KOPT-K1 (cell line): ENCODE results near the gene TESK2.
A peak's percentile ranks its signal among the peaks of the same experiment; 100 is the strongest.
"Not testable (repeated sequence)": the region's sequence is repeated elsewhere in the genome, so short reads cannot be mapped to it uniquely, and the experiment has no call there.

Source experiments
- H3K27ac ChIP-seq: fragments of 200-600 bp; sonication (generic); 2 replicates; pipeline ENCODE4 v1.5.1; 2016; ENCODE audit warnings: antibody characterized with exemption, mild to moderate bottlenecking, low read depth, low read length; ENCODE audit not compliant: poor library complexity, severe bottlenecking
- H3K36me3 ChIP-seq: fragments of 200-600 bp; sonication (generic); 2 replicates; pipeline ENCODE4 v1.5.1; 2017; ENCODE audit warnings: antibody characterized with exemption, mild to moderate bottlenecking, low read length, moderate library complexity; ENCODE audit not compliant: insufficient read depth
- H3K9me3 ChIP-seq: fragments of 200-600 bp; sonication (generic); 2 replicates; pipeline ENCODE4 v1.5.1; 2017; ENCODE audit warnings: antibody characterized with exemption, low read length, mild to moderate bottlenecking; ENCODE audit not compliant: insufficient read depth, poor library complexity, severe bottlenecking

The TESK2 gene

DNA sequence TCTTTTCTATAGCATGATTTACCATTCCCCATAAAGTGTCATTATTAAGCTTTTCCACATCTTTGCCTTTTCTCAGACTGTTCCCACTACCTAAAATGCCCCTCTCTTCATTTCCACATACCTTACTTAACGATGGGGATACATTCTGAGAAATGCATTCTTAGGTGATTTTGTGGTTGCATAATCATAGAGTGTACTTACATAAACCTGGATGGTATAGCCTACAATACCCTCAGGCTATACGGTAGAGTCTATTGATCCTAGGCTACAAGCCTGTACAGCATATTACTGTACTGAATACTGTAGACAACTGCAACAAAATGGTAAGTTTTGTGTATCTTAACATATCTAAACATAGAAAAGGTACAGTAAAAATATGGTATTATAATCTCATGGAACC is 95.9 kb downstream of the TESK2 start:
- H3K27ac ChIP-seq, result no peak overlapping the region
- H3K36me3 ChIP-seq, result no peaks in the 10 kb centered on the region
- no peaks in the 10 kb centered on the region for H3K9me3 ChIP-seq

DNA sequence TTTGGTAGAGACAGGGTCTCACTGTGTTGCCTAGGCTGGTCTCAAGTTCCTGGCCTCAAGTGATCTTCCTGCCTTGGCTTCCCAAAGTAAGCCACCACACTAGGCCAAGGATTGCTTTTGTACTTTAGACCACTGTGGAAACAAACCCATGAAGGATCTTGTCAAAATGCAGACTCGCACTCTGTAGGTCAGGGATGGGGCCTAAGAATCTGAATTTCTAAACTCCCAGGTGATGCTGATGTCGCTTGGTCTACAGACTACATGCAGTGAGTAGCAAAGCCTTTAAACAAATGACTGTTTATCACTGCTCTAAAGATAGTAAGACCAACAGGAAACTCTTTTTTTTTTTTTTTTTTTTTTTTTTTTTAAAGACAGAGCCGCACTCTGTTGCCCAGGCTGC is 96.6 kb downstream of the TESK2 start:
- H3K27ac ChIP-seq, result no peak overlapping the region
- H3K9me3 ChIP-seq, result no peaks in the 10 kb centered on the region
- H3K36me3 ChIP-seq, result no peaks in the 10 kb centered on the region

DNA sequence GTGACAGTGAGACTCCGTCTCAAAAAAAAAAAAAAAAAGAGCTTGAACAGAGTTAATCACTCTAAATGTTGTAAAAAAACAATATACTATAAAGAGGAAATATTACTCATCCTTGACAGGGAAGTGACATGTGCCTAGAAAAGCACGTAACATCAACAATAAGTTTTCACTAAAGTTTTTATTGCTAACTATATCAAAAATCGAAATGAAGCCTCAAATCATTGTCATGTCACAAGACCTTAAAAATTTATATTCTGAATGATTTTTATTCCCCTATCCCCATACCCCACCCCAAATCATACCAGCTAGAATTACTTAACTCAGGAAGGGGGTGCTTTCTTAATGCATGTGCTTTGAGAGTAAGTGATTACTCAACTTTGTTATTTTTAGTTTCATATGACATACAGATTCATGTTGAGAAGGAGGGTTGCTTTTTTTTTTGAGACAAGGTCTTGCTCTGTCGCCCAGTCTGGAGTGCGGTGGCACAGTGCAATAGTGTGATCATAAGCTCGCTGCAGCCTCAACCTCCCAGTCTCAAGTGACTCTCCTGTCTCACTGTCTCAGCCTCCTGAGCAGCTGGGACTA is 97.2 kb downstream of the TESK2 start:
- Histone ChIP-seq H3K27ac (no peak overlapping the region), H3K36me3 (no peaks in the 10 kb centered on the region), H3K9me3 (no peaks in the 10 kb centered on the region)

DNA sequence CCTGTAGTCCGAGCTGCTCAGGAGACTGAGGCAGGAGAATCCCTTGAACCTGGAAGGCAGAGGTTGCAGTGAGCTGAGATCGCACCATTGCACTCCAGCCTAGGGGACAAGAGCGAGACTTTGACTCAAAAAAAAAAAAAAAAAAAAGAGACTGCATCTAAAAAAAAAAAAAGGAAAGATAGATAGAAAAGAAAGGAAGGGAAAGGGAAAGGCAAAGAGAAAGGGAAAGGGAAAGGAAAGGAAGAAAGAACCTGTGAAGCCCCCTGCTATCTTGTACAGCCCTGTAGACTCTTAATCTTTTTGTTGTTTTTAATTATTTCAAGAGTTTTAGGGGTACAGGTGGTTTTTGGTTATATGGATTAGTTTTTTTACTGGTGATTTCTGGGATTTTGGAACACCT is 104.7 kb downstream of the TESK2 start:
- Histone ChIP-seq H3K36me3 (no peaks in the 10 kb centered on the region), H3K9me3 (no peaks in the 10 kb centered on the region), H3K27ac (no peak overlapping the region)

DNA sequence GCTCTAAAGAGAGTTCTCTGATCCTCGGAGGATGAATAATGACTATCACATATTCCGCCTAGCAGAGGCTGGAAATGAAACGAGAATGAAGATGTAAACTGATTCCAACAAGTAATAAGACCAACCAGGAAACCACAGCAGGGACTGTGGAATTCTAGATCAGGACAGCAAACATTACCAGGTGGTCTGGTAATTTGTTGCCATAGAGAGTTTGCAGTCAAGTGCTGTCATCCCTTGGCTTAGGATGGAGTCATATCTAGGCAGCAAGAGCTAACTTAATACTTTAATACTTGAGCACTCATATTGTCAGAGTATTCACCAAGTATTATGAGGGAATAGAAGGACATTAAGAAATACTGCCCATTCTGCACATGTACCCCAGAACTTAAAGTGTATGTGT is 105.7 kb downstream of the TESK2 start:
- no peaks in the 10 kb centered on the region for H3K36me3 ChIP-seq
- no peaks in the 10 kb centered on the region for H3K9me3 ChIP-seq
- no peak overlapping the region for H3K27ac ChIP-seq

DNA sequence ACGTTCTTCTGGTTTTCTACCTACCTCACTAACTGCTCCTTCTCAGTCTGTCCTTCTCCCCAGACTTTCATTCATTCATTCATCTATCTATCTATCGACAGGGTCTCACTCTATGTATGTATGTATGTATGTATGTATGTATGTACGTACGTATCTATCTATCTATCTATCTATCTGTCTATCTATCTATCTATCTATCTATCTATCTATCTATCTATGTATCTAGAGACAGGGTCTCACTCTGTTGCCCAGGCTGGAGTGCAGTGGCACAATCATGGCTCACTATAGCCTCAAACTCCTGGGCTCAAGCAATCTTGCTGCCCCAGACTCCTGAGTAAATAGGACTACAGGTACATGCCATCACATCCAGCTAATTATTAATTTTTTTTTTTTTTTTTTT is 106.8 kb downstream of the TESK2 start:
- not testable (repeated sequence) for H3K27ac ChIP-seq, H3K9me3 ChIP-seq, H3K36me3 ChIP-seq

DNA sequence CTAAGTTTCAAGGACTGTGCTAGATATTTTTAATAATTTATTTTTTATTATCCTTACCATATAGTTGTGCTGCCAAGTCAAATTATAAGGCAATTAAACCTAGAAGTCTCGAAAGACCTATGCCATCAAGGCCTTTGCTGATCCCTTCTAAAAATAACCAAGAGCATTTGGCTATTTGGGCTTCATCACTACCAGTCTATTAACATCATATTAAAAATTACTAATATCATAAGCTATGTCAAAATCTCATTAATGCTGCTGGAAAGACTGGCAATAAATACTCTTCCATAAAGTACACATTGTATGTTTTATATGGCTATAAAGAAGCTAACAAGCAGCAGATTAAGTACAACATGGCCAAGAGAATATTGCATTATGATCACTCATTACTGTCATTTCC is 107.8 kb downstream of the TESK2 start:
- no peak overlapping the region for H3K27ac ChIP-seq

DNA sequence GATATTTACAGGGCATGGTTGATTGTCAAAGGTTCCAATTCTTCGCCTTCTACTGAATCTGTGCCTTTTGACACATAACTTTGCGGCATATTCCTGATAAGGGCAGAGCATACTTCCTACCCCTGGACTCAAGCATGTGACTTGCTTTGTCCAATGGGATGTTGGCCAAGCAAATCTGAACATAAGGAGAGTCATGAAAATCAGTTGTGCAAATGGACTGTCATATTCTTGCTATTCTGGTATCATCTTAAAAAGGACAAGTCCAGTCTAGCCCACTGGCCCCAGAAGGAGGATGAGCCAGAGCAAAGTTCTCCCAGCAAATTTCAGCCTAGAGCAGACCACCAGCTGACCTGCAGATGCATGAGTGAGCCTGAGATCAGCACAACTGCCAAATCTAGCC is 109.7 kb downstream of the TESK2 start:
- Histone ChIP-seq H3K9me3 (no peaks in the 10 kb centered on the region), H3K27ac (peak overlapping the region; percentile 39), H3K36me3 (no peaks in the 10 kb centered on the region)

More for the DNA sequence above, 107.8 kb downstream of the TESK2 start:
- H3K36me3 ChIP-seq, result no peaks in the 10 kb centered on the region
- no peaks in the 10 kb centered on the region for H3K9me3 ChIP-seq

DNA sequence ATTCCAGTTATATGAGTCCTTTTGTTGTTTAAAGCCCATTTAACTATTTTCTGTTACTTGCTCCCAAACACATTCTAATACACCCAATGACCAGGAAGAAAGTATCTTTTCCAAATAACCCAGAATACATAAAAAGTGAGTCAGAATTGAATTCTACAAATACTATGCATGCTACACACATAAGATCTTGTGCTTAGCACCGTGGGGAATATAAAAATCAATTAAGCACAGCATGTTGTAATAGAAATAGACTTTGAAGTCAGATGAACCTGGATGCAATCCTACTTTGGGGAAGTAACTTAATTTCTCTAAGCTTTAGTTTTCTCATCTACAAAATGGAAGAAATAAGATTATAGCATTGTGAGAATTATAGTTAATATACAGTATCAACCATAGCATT is 110.2 kb downstream of the TESK2 start:
- Histone ChIP-seq H3K36me3 (no peaks in the 10 kb centered on the region), H3K27ac (no peak overlapping the region), H3K9me3 (no peaks in the 10 kb centered on the region)

DNA sequence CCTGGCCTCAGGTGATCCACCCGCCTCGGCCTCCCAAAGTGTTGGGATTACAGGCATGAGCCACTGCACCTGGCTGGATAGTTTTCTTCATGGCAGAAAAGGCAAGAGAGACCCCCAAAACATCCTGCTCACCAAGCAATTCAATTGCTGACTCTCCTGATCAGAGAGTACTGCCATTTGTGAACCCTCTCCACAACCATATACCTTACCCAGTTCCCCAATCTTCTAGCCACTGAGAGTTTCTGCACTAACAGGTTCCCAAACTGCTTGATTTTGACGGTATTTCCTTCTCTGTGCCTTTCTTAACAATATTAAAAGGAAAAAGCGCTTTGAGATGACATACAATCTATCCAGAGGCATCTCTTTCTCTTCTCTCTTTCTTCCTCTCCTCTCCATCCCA is 110.8 kb downstream of the TESK2 start:
- Histone ChIP-seq H3K36me3 (no peaks in the 10 kb centered on the region), H3K9me3 (no peaks in the 10 kb centered on the region), H3K27ac (no peak overlapping the region)

DNA sequence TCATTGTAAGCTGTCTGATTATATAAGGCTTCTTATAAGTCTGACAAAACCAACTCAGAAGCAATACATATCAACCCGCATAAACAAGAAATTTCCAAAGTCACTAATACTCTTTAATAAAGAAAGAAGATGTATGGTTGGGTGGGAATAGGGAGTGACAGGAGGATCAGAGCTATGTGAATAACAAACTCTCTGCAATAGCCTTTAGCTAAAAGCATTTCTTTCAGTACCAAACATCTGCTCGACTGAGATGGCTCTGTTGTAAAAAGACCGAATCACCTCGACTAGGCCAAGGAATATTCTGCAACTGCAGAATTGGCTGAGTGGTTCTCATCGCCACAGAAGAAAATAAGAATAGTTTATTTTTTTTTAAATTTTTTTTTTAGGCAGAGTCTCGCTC is 111.4 kb downstream of the TESK2 start:
- Histone ChIP-seq H3K27ac (no peak overlapping the region), H3K36me3 (no peaks in the 10 kb centered on the region), H3K9me3 (no peaks in the 10 kb centered on the region)

DNA sequence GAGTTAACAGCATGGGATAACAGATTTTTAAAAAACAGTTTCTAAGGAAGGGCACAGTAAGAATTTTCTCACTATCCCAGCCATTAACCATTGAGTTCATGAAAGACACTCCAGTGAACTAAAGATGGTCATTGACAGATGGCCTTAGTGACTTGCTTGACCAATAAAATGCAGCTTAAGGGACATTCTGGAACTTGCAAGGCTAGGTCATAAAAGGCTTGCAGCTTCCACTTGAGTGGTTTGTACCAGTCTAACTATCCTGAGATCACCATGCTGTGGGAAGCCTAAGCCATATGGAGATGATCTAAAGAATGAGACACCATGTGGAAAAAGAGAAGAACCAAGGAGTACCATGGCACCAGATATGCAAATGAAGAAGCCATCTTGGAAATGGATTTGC is 112.8 kb downstream of the TESK2 start:
- no peaks in the 10 kb centered on the region for H3K9me3 ChIP-seq
- H3K36me3 ChIP-seq, result no peaks in the 10 kb centered on the region
- no peak overlapping the region for H3K27ac ChIP-seq

DNA sequence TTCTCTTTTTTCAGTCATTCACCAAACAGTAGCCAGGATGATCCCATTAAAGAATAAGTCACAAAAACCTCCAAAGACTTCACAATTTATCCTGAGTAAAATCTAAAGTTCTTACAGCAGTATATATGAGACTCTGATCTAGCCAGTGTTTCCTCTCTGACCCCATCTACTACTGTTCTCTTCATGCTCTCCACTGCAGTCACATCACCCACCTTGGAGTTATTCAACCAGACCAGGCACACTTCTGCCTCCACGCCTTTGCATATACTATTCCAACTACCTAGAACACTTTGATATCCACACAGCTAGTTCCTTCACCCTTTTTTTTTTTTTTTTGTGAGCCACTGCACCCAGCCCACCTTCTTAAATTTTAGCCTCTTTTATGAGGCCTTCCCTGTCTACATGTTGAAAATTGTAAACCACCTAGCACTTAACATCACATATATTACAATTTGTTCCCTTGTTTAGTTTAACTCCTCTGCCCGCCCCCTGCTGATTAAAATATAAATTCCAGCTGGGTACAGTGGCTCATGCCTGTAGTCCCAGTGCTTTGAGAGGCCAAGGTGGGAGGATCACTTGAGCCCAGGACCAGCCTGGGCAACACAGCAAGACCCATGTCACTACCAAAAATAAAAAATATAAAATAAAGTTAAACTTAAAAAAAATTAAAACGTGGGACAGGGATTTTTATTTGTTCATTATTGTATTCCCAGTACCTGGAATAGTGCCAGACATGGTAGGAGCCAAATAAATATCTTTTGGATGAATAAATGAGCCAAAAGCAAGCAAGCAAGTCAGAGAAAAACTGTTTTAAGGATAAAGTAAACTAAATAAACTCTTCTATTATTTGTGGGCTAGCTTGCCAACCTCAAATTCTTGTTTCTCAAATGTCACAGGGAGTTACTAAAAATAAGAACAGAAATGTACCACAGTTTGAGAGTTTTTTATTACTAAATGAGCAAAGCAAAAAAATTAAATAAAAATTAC is 115.6 kb downstream of the TESK2 start:
- Histone ChIP-seq H3K9me3 (no peaks in the 10 kb centered on the region), H3K36me3 (no peaks in the 10 kb centered on the region), H3K27ac (no peak overlapping the region)

DNA sequence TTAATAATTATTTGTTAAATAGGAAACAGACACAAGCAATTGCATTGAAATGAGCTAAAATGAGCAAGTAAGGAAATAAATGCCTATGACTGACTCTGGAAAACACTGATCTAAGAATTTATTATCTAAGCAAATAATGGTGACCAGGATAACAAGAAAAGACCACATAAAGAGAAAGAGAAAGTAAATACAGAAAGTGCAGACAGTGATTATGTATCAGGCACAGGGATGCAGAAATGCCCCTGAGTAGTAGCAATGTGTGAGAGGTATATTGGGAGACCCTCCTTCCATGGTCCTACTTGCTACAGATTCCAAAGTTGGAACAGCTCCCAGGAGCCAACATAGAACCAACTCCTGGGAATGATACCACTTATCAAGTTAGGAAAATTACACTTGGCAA is 117.4 kb downstream of the TESK2 start:
- Histone ChIP-seq H3K27ac (no peak overlapping the region), H3K9me3 (no peaks in the 10 kb centered on the region), H3K36me3 (no peaks in the 10 kb centered on the region)

DNA sequence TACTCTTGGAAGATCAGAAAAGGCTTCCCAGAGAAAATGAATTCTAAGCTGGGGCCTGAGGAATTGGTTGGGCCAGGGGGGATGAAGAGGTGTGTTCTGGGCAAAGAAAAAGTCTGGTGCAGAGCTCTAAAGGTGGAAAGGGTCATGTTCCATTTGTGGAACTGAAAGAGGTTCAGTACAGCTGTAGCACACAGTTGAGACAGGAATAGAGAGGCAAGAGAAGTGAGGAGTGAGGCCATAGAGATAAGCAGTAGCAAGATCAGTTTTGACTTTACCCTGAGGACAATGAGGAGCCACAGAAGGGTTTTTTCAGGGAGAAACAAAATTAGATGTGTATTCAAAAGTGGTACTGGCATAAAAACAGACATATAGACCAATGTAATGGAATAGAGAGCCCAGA is 120.4 kb downstream of the TESK2 start:
- H3K36me3 ChIP-seq, result no peaks in the 10 kb centered on the region
- no peak overlapping the region for H3K27ac ChIP-seq
- H3K9me3 ChIP-seq, result no peaks in the 10 kb centered on the region

DNA sequence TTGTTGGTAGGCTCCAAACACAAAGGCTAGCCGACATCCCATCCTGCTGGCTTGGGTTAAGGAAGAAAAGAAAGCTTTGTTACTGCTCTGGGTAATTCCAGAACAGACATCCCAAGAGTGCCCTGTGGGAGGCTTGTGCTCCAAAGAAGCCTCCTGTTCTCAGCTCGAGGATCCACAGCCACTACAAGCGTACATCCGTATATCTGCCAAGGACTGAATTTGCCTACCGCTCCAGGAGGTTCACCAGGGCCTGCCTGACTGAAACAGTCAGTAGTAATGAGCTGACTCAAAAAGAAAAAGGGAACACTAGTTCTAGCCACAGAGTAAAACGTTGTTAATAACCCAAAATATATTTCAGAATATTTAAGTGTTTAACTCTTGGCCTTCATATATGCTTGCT is 125.9 kb downstream of the TESK2 start:
- Histone ChIP-seq H3K27ac (no peak overlapping the region), H3K9me3 (no peaks in the 10 kb centered on the region), H3K36me3 (no peaks in the 10 kb centered on the region)
